ENCODE results near the gene SRCAP. TPM values are rescaled to one million over a fixed set of nuclear protein-coding genes. Genes with fewer than 3 reads are reported as not detected.

Gene SRCAP
- total RNA-seq, 1 experiment from 2014 or later, result 2.6 TPM

DNA sequence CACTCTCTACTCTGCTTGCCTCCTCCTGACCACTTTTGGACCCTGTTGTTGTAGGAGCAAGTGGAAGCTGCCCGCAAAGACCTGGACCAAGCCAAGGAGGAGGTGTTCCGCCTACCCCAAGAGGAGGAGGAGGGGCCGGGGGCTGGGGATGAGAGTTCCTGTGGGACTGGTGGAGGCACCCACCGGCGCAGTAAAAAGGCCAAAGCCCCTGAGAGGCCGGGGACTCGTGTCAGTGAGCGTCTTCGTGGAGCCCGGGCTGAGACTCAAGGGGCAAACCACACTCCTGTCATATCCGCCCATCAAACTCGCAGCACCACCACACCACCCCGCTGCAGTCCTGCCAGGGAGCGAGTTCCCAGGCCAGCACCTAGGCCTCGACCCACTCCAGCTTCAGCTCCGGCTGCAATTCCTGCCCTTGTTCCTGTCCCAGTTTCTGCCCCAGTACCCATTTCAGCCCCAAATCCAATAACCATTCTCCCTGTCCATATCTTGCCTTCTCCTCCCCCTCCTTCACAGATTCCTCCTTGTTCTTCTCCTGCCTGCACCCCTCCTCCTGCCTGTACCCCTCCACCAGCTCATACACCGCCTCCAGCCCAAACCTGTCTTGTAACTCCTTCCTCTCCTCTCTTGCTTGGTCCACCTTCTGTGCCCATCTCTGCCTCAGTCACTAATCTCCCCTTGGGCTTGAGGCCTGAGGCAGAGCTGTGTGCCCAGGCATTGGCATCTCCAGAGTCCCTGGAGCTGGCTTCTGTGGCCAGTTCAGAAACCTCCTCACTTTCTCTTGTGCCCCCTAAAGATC, 38.2 kb downstream of the SRCAP start:
- DNase-seq (ENCODE audit: low read depth), result no peak

DNA sequence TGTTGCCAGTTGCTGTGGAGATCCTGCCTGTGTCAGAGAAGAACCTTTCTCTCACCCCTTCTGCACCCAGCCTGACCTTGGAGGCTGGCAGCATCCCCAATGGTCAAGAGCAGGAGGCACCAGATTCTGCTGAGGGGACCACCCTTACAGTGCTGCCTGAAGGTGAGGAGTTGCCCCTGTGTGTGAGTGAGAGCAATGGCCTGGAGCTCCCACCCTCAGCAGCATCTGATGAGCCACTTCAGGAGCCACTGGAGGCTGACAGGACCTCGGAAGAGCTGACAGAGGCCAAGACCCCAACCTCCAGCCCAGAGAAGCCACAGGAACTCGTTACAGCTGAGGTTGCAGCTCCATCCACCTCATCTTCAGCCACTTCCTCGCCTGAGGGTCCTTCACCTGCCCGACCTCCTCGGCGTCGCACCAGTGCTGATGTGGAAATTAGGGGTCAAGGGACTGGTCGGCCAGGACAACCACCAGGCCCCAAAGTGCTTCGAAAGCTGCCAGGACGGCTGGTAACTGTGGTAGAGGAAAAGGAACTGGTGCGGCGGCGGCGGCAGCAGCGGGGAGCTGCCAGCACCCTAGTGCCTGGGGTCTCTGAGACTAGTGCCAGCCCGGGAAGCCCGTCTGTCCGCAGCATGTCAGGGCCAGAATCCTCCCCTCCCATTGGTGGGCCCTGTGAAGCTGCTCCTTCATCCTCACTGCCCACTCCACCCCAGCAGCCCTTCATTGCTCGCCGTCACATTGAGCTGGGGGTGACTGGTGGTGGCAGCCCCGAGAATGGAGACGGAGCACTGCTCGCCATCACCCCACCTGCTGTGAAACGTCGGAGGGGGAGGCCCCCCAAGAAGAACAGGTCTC, 39.0 kb downstream of the SRCAP start:
- no peak for DNase-seq (ENCODE audit: low read depth)

DNA sequence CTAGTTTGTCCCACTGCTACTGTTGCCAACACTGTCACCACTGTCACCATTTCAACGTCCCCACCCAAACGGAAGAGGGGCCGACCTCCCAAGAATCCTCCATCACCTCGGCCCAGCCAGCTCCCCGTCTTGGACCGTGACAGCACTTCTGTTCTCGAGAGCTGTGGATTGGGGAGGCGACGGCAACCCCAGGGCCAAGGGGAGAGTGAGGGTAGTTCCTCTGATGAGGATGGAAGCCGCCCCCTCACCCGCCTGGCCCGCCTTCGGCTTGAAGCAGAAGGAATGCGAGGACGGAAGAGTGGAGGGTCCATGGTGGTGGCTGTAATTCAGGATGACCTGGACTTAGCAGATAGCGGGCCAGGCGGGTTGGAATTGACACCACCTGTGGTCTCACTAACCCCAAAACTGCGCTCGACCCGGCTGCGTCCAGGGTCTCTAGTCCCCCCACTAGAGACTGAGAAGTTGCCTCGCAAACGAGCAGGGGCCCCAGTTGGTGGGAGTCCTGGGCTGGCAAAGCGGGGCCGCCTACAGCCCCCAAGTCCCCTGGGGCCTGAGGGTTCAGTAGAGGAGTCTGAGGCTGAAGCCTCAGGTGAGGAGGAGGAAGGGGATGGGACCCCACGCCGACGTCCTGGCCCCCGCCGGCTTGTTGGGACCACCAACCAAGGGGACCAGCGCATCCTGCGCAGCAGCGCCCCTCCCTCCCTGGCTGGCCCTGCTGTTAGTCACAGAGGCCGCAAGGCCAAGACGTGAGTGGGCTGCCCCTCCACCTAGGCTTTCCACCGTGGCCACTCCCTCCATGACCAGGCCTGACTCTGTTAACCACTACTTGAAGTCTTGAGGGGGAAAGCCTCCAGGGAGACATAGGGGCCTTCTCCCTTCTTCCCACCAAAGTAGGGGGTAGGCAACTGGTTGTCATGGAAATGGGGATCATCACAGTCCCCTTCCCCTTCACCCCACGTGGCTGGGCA, 40.3 kb downstream of the SRCAP start:
- DNase-seq (ENCODE audit: low read depth), result no peak

DNA sequence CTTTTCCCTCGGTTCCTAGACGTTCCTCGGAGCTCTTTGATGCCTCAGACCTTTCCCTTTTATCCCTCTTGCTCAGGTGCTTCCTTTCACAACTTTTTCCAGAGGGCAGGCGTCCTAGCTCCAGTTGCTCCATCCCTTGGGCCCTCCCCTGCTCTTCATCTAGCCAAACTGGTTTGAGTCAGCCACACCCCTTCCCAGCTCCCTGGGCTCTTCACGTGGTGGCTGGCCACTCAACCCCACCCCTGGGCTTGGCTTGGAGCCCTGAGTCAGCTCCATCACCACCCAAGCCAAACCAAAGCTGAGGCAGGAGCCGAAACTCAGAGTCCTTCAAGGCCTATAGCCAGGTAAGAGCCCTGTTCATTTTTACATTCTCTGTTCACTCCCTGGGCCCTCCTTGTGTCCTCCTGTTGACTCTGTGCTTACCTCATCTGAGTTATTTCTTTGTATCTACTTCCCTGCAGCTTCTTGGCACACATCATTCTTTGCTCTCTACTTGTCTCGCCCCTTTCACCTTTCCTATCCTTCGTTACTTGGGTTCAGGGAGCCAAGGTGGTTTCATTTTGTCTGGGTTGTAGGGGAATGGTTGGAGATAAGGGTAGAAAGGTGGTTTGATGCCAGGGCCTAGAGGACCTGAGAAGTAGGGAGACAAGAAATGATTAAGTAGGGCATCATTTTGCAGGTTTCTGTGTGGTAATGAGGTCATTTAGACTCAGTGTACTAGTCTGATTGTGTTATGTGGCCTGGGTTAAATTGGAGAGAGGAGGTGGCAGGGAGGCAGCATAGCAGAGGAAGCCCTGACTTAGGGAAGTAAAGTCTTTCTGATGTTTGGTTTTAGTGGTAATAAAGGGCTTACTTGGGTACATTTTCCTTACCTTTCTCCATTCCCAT, 41.6 kb downstream of the SRCAP start:
- DNase-seq (ENCODE audit: low read depth), result peak; percentile 83

DNA sequence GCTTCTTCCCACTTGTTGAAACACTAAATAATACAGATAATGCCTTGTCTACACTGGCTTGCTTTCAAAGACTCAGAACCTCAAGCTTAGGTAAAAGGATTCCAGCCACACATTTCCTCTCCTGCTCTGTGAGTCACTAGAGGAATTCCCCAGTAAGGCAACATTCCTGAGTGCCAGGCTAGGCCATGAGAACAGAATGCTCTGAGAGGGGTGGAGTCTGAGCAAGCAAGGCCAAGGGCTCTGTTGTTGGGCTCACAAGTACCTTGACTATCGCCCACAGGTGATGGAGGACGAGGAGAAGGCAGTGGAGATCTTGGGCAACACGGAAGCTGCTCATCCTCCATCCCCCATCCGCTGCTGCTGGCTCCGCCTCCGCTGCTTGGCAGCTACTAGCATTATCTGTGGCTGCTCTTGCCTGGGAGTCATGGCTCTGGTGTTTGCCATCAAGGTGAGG, 42.5 kb downstream of the SRCAP start:
- DNase-seq (ENCODE audit: low read depth), result peak; percentile 79

DNA sequence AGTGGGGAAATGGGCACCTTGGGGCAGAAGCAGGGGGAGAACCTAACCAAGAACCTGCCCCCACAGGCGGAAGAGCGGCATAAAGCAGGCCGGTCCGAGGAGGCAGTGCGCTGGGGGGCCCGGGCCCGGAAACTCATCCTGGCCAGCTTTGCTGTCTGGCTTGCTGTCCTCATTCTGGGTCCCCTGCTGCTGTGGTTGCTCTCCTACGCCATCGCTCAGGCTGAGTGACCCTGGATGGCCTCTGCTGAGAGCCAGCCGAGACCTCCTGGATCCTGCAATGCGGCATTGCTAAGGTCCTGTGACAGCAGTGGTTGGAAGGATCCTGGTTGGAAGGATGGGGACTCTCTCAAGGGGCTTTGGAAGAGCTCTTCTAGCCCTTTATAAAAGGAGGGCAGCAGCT, 44.7 kb downstream of the SRCAP start:
- no peak for DNase-seq (ENCODE audit: low read depth)

DNA sequence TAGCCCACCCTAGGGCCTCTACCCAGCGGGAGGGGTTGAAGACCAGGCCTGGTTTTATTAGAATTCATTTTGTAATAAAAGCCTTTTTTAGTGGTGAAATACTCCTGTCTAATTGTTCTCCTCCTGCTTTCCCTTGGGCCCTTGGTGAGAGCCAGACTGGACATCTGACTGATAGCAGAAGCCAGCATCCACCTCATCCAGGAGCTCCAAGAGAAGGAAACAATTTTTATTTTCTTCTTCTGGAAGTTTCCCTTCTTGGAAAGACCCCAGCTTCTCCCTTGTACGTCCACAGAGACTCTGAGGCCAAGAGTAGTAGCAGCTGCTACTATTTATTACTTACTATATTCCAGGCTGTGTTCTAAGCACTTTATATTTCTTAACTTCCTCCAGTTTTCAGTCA, 45.2 kb downstream of the SRCAP start:
- DNase-seq (ENCODE audit: low read depth), result no peak

DNA sequence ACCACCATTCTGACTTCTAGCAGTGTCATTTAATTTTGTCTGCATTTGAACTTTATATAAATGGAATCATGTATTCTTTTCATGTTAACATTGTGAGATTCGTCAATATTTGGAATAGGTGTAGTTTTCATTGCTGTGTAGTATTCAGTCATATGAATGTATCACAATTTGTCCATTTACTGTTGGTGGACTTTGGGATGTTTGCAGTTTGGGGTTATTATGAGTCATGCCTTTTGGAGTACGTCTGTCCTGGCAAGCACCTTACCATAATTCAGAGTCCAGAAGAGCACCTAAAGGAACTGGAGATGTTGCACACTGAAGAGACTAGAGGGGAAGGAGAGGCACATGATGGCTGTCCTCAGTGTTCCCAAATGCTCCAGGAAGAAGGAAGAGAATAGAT, 46.1 kb downstream of the SRCAP start:
- no peak for DNase-seq (ENCODE audit: low read depth)

DNA sequence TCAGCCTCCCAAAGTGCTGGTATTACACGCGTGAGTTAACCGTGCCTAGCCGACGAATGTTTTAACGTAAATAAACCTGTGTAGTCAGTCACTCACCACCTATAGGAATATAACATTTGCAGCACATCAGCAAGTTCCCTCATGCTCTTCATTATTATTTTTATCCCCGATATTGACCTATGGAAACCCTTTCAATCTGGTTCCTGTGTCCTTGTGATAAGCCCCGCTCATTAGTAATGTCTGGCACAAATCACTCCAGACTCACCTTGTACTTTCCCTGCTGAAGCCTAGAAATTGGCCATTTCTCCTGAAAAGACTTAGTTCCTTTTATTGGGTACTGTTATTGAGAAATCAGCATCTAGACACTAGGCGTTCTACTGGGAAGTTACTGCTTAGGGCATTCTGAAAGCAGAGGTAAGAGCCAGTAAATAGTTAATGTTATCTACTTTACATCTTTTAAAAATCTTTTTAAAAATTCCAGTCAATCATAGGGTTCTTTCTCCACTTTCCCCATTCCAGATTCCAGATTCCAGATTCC, 47.7 kb downstream of the SRCAP start:
- DNase-seq (ENCODE audit: low read depth), result no peak

DNA sequence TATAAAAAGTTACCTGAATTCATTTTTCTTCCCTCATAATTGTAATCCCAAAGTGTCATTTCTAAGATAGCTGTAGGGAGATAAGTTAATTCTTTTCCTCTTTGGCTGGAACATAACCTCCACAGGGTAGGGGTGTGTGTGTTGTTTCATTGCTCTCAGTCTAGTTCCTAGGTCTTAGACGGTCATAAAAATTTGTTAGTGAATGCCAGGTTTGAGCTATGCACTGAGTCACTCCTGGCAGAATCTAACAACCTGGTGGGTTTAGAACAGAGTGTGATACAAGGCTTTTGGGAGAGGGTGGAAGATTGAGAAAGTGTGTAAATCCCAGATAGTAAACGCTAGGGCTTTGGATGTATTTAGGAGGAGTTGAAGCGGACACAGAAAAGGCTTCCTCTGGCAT, 48.4 kb downstream of the SRCAP start:
- DNase-seq (ENCODE audit: low read depth), result peak; percentile 22

DNA sequence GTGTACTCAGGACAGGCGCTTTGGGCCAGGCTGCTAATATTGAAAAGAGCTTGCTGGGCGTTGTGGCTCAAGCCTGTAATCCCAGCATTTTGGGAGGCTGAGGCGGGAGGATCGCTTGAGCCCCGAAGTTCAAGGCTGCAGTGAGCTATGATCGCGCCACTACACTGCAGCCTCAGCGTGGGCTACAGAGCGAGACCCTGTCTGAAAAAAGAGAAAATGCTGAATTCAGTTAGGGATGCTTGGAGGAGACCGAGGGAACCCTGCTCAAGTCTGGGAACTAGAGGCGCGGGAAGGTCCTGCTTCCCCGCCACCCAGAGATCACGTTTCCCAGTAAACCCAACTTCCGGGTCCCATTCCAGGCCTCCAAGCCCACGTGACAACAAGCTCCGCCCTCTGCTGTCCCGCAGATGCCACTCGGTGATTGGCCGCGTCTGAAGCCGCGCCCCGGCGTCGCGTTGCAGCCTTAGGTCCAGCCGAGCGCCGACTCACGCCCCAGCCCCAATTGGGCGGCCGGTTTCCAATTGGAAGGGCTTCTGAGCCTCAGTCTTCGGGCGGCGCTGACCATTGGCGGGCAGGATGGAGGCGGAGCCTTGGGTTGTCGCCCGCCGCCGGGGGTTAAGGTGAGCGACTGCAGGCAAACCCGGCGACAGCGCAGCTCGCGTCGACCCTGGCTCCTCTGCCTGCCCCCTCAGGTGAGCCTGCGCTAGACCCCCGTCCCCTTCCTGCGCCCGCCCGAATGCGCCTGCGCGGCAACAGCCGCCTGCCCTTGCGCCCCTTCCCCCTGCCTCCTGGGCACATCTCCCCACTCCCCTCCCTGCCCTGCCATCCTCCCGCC, 49.0 kb downstream of the SRCAP start, which contains the start of gene PHKG2:
TSS of gene PHKG2 (plus strand) at position 627 of the 835 bp plus-strand sequence. CDS start 396 bp downstream, outside the sequence.
- DNase-seq (ENCODE audit: low read depth), result peak; percentile 98

DNA sequence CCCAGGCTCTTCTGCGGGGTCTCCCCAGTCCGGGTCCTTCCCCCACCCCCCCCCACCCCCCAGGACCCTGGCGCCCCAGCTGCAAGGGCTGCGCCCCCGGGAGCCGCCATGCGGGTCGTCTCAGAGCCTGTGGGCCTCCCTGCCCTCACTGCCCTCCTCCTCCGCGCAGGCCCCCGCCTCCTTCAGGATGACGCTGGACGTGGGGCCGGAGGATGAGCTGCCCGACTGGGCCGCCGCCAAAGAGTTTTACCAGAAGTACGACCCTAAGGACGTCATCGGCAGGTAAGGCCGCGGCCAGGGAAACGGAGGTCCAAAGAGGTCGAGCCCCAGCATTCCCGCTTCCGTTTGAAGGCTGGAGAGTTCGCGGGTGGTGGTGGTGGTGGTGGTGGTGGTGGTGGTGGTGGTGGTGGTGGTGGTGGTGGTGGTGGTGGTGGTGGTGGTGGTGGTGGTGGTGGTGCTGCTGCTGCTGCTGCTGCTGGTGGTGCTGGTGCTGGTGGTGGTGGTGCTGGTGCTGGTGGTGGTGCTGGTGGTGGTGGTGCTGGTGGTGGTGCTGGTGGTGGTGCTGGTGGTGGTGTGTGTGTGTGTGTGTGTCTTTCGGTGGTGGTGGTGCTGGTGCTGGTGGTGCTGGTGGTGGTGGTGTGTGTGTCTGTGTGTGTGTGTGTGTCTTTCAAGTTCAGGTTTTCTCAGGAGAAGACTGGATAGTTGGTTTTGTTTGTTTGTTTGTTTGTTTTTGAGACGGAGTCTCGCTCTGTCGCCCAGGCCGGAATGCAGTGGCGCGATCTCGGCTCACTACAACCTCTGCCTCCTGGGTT, 49.9 kb downstream of the SRCAP start:
- DNase-seq (ENCODE audit: low read depth), result peak; percentile 47

DNA sequence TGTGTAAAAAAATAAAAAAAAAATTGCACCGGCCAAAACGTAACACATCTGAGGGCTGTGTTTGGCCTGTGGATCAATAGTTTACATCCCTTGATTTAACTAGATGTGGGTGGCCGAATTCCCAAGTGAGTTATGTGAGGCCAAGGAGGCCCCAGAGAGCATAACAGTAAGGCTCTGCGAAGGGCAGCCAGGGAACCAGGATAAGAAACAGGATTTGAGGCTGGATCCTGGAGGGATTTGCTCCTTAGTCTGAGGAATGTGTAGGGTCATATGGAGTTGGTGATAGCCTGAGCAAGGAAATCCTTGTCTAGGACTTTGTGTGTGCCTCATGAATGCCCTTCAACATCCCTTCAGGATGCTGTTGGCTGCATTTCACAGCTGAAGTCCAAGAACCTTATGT, 51.2 kb downstream of the SRCAP start:
- DNase-seq (ENCODE audit: low read depth), result no peak

DNA sequence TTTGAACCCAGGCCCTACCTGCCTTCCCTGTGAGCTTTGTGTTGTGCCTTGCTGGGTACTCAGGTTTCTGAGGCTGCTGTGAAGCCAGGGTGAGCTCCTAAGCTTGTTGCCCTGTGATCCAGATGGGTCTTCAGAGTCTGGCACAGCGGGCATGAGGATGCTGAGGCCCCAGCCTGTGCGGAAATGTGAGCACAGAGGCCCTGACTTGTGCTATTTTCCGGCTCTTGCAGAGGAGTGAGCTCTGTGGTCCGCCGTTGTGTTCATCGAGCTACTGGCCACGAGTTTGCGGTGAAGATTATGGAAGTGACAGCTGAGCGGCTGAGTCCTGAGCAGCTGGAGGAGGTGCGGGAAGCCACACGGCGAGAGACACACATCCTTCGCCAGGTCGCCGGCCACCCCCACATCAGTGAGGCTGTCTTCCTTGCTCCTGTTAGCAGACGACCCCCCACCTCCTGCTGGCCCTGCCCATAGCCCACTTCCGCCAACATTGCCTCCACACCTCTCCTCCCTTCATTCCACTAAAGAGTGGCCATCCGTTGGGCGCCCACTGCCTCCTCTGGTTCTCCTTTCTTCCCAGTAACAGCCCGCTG, 52.0 kb downstream of the SRCAP start:
- no peak for DNase-seq (ENCODE audit: low read depth)

DNA sequence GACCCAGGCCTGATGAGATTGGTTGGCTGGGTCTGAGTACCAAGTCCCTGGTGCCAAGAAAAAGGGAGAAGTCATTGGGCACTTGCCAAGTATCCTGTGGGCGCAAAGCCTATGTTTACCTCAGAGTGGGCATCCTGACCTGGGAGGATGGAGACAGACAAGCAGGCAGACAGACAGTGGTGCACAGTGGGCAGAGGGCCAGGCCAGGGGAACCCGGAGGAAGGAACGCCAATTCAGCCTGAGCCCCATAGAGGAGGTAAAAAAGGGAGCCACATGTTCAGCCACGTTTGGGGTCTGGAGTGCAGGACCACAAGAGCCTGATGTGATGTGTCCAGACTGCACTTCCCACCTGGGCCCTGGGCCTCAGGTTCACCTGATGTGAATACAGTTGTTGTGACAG, 54.6 kb downstream of the SRCAP start:
- no peak for DNase-seq (ENCODE audit: low read depth)

DNA sequence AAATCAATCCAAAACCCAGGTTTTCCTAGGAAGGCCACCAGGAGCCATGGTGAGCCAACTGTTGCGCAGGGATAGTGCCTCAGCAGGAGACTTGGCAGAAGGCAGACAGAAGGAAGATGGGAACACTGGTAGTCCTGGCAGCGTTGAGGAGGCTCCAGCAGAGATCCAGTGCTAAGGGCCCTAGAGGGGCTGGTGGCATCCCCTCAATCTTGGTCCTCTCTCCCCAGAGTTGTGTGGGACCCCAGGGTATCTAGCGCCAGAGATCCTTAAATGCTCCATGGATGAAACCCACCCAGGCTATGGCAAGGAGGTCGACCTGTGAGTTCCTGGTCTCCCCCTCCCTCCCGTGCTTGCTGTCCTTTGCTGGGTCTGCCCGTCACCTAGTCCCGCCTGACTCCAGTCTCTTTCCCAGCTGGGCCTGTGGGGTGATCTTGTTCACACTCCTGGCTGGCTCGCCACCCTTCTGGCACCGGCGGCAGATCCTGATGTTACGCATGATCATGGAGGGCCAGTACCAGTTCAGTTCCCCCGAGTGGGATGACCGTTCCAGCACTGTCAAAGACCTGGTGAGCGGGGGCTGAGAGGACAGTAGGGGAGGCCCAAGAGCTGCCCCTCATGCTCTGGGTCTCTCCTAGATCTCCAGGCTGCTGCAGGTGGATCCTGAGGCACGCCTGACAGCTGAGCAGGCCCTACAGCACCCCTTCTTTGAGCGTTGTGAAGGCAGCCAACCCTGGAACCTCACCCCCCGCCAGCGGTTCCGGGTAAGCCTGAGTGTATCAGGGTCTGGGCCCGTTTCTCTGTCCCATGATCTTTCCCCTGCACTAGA, 57.2 kb downstream of the SRCAP start:
- no peak for DNase-seq (ENCODE audit: low read depth)

DNA sequence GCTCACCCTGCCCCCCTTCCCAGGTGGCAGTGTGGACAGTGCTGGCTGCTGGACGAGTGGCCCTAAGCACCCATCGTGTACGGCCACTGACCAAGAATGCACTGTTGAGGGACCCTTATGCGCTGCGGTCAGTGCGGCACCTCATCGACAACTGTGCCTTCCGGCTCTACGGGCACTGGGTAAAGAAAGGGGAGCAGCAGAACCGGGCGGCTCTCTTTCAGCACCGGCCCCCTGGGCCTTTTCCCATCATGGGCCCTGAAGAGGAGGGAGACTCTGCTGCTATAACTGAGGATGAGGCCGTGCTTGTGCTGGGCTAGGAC, 57.8 kb downstream of the SRCAP start:
- DNase-seq (ENCODE audit: low read depth), result no peak

All from RPMI7951 (cell line).